Glomerular visceral epithelial cell (primary cell): ENCODE results near the gene MACC1.

Experiments
- DNase-seq: peaks from one replicate; pipeline ENCODE4 v3.0.0-alpha.2; 2016; ENCODE audit errors: extremely low spot score

The MACC1 gene

DNA sequence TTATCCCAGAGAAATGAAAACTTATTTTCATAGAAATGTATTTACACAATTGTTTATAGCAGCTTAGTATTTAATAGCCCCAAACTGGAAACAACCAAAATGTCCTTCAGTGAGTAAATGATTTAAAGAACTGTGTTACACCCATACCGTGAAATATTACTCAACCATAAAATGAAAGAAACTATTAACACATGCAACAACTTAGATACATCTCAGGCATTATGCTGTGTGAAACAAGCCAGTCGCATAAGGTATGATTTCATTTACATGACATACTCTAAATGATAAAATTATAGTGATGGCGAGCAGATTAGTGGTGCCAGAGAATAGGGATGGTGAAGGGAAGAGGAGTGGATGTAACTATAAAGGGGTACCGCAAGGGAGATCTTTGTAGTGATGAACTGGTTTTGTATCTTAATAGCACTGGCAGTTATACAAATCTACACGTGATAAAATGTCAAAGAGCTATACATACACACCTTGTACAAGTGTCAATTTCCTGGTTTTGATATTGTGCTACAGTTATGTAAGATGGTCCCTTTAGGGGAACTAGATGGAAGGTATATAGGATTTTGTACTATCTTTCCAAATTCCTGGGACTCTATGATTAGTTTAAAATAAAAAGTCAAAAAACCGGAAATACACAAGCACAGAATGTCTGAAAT is 40.5 kb downstream of the MACC1 start:
- DNase-seq = no peak

DNA sequence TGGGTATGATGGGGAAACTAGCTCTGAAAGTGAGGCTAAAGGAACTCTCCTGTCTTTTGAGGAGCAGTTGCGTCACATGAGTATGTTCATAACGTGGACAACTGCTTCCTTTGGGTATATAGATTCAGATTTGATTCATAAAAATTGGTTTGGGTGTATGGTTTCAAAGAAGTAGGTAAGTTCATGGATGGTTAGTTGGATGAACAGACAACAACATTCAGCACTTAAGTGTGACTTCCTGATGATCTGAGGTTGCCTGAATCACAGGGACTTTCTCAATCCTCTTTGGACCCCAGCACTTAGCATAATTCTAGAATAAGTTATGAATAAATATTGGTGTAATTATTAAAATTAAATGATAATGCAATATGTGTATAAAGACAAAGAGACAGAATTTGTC is 43.4 kb downstream of the MACC1 start:
- DNase-seq = no peak

DNA sequence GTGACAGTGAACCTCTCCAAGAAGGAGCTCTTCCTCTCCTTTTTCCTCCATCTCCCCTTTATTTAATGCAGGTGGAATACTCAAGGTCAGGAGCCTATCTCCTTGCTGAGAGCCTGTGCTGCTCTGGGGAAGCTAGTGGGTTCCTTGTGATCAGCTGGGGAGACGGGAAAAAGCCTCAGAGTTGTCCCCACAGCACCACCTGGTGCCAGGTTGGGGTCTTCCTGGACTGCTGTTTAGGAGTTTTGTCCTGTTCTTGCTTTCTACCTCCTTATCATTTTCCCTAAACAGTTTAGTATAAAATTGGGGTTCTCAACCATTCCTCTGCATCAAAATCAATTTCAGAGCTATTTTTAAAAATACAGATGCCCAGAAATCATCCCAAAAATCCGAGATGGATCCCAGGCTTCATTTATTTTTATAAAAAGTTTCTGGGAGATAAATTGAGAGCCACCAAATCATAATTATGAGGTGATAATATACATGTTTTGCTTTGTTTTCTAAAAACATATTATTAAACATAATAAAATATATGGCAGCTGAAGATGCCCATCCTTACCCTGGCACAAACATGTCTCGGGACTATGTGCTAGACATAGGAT is 44.3 kb downstream of the MACC1 start:
- DNase-seq = peak; percentile 76

DNA sequence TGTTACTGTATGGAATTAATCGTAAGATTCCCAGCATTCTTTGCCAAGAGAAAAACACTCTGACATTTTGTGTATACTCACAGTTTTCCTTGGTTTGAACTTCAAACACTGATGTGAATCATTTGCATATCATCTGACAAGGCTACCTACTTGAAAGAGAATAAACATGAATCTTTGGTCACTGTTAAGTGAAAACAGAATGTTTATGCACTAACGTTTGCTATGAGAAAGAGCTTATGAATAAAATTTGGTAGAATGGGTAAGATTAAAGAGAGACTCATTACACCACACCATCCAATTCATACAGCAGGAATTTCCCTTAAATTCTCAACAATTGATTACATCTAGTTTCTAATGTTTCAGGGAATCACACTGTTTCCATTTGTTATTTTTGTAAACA is 46.6 kb downstream of the MACC1 start:
- no peak for DNase-seq

DNA sequence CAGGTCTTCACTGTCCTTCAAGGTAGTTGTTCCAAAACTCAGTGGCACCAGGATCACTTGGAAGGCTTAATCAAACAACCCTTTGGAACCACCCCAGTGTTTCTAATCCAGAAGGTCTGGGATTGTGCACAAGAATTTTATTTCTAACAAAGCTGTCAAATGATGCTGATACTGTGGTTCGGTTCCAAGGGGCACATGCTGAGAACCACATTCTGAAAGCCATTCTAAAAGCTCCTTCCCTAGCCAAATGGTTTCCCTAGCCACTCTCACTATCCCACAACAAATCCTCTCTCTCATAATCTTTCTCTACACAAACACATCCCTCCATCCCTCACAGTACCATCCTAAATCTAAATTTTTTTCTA is 52.1 kb downstream of the MACC1 start:
- no peak for DNase-seq

DNA sequence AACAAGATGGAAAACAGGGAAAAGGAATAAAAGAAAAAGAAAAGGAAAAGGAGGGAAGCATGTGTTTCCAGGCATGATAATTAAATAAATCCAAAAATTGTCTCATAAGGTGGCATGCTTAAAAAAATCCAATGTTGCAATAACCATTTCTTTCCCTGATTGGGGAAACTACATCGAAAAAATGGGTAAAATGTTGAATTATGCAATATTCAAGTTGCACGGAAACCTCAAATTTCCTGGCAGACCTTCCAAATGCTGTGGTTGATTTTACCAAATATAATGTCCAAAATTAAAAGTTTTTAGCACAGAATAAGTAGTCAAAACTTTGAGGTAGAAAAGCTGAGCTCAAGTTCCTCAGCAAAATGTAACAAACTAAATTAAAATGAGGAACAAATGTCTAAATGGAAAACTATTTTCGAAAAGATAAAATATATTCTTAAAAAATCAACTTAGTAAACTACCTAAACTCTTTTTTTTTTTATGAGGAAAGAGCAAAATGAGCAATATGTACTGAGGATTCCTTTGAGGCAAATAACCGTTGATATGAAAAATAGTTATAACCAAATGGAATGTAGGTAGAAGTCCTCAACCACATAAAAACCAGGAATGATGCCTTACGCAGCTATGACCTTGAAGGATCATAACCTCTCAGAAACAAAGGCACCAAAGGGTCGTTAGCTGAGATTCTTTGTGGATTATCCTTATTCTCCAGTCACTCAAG is 52.6 kb downstream of the MACC1 start:
- DNase-seq = no peak

DNA sequence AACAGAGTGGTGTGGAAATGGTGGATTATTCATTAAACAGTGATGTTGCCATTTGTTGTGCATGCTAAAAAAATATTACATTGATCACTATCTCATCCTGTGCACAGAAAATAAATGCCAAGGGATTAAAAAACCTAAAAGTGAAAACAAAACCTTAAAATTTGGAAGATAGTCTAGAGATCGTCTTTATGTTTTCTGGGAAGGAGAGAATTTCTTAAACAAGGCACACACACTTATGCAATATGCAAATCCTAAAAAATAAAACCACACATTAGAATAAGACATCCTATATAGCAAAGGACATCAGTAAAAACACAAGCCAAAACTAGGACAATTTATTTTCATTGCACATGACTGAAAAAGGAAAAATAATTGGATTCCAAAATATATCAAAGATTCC is 54.5 kb downstream of the MACC1 start:
- DNase-seq = no peak

DNA sequence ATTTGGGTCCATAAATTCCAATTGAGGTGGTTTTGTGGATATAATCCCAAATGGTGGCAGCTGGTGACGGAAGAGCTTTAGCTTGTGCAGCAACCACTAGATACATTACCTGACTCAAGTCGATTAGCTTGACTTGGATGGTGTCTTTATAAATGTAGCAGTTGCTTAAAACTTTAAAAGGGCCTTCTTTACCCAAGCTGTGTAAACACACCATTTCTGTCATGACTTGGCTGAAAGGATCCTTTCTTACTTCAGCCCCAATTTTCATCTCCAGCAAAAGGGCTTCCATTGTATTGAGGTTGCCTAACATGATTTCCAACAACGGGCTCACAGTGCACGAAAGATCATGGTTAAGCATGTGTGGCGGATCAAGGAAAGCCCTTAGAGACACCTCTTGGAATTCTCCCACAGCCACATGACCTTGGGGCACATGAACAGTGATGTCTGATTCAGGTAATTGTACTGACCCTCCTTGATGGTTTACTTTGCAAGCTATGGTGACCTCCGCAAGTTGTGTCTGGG is 57.9 kb downstream of the MACC1 start:
- no peak for DNase-seq

DNA sequence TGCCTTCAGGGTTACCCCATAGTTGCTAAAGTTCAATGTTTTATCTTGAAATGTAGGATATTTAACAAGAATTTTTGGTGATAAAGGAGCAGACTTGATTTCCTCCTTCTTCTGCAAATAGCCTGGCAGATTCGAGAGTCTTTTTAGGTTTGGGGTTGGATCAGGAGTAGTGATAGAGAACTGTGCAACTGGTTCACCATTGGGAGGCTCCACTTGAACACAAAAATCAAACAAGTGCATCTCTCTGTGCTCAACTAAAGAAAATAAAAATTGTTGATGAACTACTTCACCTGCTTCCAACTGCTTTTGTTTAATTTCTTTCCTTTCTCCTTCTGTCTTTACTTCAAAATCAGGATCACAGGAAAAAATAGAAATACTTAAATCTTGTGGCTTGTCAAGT is 58.5 kb downstream of the MACC1 start:
- no peak for DNase-seq

DNA sequence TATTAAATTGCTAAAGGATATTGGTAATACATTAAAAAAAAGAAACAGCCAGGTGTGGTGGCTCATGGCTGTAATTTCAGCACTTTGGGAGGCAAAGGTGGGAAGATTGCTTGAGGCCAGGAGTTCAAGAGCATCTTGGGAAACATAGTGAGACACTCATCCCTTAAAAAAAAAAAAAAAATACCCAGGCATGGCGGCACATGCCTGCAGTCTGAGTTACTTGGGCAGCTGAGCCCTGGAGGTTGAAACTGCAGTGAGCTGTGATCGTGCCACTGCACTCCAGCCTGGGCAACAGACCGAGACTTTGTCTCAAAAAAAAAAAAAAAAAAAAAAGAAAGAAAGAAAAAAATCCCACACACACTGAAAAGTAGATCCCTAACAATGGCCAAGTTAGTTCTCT is 59.7 kb downstream of the MACC1 start:
- DNase-seq = peak; percentile 23

DNA sequence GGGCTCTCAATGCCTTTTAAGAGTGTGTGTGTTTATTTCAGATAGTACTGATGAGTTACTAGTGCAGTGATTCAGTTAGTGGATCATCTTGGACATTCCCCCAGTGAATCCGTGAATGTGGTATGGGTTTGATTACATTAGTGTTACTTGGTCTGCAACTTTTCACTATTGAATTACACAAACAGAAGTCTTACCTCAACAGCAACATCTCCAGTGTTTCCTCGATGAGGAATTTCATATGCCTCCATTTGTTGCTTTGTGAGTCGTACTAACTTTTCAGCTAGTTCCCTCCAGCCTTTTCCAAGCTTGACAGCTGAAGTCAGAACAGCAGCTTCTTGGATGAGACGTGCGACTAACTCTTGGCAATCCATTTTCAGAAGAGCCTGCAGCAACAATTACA is 63.2 kb downstream of the MACC1 start:
- DNase-seq = no peak

DNA sequence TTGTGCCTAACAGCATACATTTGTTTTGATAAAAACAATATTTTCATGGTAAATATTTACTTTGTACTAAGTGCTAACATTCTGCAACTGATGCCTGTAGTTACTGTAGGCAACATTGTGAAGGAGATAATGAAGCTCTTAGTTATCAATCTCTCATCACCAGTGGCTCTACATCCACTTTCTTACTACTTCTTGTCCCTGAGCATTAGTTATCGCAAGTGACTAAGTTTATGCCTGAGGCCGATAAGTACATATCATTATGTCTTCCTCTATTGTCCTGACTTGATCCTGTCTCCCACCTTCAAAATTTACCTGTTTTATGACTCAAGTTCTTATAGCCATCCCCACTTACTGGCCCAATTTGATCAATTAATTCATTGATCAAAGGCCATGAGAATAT is 63.6 kb downstream of the MACC1 start:
- no peak for DNase-seq

DNA sequence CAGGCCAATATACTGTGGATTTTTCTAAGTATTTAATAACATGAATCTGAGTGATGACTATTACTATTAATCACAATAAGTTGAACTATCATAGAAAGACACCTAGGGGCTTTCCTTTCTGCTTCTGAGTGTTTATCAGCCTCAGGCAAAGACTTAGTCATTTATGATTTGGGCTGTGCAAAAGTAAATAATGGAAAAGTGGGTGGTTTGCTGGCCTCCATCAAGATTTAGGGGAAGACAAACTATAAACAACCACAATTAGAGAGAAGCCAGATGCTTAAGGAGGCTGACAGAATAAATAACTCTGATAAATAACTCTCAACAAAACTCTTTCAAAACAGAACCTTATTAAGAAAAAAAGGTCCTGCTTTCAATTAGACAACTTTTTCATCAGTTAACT is 64.7 kb downstream of the MACC1 start:
- DNase-seq = no peak

DNA sequence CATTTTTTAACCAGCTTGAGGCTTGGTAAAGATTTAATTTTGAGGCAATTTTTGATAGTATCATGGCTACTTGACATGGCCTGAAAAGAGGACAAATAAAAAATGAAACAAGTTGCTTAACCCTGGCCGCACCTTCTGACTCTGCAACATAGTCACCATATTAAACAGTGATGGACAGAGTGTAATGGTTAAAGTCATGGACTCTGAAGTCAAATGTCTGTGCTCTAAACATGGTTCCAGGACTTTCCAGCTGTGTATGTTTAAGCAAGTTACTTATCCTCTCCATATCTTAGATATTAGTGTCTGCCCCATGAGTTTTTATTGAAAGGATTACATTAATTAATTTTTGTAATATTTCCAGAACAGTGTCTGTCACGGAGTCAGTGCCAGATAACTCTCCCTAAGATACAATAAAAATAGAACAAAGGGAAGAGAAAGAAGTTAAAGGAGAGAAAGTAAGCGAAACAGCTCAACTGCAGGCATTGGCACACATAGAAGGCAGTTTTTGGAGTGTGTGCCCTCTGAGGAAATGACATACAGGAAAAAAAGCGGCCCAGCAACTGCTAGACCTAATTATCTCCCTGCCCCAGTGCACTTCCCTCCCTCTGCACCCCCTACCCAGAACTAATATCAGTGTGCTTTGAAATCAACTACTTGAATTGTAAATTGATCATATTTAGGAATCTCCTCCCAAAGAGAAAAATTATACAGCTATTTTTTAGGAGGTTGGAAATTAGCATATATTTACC is 65.3 kb downstream of the MACC1 start:
- DNase-seq = no peak

DNA sequence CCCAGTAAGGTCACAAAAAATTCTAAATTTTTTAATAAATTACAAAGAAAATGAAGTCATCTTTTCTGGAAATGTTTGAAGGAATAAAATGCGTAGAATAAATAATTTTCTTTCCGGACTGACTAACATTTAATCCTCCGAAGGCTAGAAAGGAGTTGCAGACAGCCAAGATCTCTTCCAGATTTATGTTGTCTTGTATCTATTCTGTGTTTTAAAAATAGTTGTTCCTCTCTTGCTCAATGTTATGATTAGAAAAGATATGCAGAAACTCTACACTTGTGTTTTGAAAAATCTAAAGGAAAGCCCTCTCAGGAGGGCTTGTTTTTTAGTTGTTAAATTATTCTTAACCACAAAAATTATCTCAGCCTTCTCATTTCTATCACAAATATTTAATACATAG is 70.7 kb downstream of the MACC1 start:
- DNase-seq = no peak

DNA sequence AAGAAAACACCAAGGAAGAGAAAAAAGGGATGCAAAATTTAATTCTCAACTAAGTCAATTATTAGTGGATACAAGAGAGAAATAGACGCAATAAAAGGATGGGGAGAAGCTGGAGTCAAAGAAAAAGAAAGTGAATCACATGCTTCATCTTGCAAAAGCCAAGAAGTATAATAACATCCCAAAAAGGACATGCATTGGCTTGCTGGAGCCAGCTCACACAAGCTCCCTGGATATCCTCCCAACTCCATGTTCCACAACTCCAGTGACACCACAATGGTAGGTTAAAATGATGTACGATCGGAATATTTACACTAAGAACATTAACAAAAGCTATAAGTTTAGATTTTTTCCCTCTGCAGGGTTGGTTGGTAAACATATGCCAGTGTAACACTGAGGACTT is 72.4 kb downstream of the MACC1 start:
- no peak for DNase-seq

DNA sequence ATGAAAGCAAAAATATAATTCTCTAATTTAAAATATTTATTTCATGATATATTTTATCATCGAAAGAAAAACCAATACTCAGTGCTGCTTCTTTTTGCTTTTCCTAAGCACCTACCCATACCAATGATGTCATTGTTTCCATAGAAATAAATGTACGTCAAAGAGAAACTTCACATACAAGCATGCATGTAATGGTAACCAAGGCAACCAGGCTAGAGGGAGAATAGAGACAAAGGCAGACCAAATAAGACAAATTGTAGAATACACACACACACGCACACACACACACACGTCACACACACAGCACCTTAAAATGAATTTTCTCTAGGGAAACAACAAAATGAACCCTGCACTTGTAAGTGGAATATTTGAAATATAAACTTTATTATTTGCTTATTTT is 75.5 kb downstream of the MACC1 start:
- DNase-seq = no peak

DNA sequence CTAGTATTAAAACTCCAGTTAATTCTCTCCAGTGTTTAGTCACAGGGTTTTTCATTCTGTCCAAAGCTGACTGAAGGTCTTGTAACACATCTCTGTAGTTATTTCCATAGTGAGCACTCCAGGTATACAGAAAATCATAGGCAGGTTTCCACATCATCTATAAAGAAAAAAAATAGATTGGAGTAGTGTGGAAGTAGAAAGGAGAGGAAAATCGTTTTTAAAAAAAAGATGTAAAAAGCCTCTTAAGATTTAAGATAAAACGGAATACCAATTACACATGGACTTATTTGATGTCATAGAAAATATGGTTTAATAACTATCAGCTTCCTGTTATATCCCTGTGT is 76.2 kb downstream of the MACC1 start:
- no peak for DNase-seq

DNA sequence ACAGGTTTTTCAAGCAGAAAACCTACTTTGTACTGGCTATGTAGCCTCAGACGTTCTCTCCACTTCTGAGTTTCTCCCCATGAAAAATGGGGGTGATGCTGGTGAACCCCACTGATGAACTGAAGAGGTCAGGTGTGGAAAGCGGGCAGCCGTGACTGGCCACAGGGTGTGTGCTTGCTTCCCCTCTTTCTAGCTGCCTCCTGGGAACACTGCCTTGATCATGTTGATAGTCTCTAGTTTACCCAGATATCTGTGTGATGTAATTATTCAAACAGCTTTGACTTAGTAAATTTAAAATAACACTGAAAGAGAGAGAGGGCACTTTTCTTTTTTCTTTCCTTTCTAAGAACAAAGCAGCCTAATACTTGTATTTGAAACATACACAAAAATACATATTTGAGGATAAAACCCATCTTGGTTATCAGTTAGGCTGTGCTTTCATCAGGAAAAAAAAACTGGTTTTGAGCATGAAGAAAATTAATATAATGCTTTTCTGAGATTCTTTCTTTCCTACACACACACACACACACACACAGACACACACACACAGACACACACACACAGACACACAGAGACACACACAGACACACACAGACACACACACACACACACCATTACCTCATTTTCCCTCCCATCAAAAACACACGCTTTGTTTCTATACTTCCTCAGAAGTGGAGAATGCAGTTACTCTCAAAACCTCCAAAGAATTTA is 76.7 kb downstream of the MACC1 start:
- DNase-seq = no peak

DNA sequence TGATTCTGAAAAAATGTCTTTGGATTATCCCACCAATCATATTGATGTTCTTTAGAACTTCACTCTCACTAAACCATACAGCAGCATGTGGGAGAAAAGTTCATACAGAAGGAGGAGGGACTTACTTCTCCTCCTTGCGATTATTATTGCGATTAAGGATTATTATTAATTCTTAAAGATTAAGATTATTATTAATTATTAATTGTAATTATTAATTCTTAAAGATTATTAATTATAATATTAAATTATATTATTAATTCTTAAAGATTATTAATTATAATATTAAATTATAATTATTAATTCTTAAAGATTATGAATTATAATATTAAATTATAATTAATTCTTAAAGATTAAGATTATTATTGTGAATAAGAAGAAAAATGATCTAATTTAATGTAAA is 80.5 kb downstream of the MACC1 start:
- no peak for DNase-seq

DNA sequence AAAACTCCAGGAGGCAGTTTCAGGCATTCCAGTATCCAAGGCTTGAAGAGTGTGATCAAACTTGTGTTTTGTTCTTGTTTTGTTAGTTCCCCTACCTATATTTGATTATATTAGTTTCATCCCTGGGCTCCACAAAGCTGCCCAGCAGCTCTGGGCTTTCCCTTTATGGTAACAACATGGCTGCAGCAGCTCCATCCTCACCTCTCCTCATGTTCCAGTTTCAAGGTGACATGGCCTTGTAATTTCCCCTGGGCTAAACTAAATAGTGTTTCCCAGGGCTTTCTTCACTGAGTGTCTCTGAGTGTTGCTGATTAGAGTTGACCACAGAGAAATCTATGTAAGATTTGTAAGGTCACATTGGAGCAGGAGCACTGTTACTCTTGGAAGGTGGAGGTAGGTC is 83.4 kb downstream of the MACC1 start:
- no peak for DNase-seq

DNA sequence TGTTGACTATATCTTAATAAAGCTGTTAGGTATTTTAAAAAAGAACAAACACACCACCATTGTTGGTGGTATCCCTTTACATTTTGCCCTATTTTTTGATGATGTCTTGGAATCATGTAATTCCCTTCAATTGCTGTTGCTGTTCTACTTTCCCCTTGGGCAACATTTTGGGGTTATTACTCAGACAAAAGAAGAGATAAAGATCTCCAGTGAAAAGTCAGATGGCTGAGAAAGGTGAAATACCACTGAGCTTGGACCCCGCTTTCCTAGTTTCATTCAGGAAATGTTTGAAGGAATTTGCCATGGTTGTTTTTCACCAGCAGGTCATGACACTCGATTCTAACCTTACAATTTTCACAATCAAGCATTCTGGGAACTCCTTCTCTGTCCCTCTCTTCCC is 84.6 kb downstream of the MACC1 start:
- no peak for DNase-seq
